ENCODE data around the gene FGFR2.

Gene FGFR2

GRCh38 chr10:121598263-121599249, at the start of gene FGFR2:
Gene FGFR2, minus strand, starts transcription at chr10:121598444. Its CDS starts 4,627 bp downstream, at chr10:121593817.
- DNase-seq, result no peak

DNA sequence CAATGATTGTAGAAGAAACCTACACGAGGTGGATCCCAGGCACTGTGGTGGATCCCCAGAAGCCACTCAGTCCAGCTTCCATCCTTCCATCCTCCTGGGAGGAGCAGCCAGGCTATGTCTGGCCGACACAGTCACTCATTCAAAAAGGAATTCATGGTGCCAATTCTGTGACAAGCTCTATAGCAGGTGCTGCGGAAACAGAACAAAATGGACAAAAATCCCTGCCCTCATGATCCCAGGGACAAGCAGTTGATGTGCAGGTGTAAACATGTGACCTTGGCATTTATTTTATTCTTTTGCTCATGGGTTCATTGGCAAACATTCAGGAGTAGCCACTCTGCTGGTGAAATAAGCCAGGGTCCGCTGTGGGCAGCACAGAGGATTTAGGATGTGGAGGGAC, 49.2 kb upstream of the FGFR2 start:
- no peak for DNase-seq

- no peak for DNase-seq
Observed at GRCh38 chr10:121645696-121646095, 47.5 kb upstream of the FGFR2 start.

GRCh38 chr10:121644501-121644900, 46.3 kb upstream of the FGFR2 start:
- DNase-seq, result no peak

DNA sequence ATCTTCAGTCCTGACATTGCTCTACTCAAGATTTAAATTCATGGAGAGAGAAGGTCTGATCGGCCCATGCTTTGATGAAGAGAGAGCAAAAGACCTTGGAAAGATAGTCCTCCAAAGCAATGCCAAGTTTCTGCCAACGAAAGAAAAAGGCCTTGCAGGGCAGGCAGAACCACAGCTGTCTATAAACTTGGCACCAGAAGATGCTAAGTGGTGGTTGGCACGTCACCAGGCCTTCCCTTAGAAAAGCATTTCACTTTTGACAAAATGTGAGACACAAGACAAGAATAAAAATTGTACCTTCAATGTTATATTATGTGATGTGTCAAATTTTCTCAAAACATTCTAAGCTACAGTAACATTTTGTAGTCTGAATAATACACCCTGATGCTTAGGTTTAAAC, 42.0 kb upstream of the FGFR2 start:
- no peak for DNase-seq

DNA sequence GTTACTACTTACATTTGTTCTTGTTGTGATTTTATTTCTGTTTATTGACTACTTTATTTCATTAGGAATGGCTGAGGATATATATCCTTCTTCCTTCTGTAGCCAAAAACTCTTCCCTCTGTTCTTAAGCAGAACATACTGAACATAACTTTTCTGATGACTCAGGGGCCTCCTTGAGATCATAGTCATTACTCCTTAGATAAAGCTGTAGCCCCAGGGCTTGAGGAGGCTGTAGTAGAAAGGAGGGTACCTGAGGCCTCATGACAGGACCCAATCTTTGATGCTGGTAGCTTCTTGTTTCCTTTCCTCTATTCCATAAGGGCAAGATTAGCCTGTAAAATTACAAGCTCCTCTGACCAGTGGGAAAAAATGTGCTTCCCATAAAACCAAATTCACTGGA, 41.2 kb upstream of the FGFR2 start:
- no peak for DNase-seq

GRCh38 chr10:121637437-121637836, 39.2 kb upstream of the FGFR2 start:
- DNase-seq, result no peak

- no peak for DNase-seq
Observed at GRCh38 chr10:121633056-121633455, 34.8 kb upstream of the FGFR2 start.

- DNase-seq, result no peak
Observed at GRCh38 chr10:121631365-121632029, 33.3 kb upstream of the FGFR2 start.

- no peak for DNase-seq
Observed at GRCh38 chr10:121628859-121629258, 30.6 kb upstream of the FGFR2 start.

DNA sequence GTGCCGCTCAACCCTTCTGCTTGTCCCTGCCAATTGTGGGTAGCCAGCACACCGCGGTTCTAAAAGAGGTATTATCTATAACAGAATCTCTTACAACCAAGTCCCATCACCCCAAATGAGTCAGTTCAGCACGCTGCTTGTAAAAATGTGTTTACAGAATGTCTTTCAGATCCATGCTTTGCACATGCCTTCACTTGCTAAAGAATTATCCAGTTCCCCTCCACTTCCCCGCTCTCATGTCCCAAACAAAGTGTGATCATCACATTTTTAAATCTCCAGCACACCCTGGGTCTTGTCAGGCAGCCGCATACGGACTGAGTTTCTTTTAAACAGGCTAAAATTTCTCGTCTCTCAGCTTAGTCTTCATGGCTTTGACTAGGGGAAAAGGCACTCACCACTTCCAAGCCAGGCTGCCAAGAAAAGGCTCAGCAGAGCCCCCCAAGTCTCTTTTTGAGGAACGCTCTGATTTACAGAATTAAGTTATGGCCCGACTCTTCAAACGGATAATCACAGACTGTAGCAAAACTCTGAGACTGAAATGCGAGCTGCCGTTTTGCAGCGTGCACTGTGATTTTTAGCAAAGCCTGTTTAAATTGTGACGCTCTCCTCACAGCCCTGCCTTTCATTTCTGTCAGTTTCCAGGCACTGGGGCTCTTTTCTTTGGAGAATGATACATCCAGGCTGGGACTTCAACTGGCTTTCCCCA, 29.8 kb upstream of the FGFR2 start:
- DNase-seq, result no peak

DNA sequence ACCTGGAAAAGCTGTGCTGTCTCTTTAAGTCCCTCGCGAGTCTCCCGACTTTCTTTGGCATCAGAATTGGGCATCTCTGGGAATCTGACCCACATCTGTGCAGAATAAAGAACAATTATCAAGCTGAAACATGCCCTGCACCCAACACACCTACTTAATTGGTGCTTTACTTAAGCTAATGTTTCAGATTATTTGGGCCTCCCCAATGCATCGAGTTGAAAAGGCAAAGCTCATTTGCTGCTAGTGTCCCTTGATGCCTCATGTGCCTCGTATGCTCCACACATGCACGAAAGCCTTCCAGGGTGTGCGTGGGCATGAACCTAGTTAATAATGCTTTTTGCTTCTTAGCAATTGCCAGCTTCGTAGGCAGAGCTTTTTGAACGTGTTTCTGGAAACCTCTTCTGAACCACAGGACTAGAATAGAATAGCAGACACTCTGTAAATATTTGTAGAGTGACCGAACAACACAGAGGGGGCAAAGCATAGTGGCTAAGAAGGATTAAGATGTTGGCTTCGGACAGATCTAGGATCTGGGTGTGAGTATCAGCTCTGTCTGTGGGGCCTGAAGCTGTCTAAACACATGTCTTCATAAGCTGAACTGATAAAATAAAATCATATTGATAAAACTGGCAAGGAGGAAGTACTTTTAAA, 26.7 kb upstream of the FGFR2 start:
- no peak for DNase-seq

GRCh38 chr10:121618906-121619305, 20.7 kb upstream of the FGFR2 start:
- no peak for DNase-seq

DNA sequence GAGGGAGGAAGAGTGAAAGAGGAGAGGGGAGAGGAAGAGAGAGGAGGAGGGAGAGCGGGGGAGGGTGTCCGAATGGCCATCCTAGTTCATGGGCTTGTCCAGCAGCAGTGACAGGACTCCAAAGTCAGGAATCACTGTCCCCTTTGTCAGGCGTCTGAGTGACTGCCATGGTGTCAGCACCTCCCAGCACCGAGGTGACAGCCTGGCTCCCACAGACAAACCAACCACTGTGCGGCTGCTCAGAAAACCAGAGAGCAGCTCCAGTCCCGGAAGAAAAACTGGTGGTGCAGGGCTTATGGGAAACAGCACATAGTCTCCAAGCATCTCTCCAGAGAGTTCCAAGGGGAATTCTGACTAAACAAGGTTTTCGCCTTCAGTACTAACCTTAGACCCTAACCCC, 18.9 kb upstream of the FGFR2 start:
- DNase-seq, result no peak

DNA sequence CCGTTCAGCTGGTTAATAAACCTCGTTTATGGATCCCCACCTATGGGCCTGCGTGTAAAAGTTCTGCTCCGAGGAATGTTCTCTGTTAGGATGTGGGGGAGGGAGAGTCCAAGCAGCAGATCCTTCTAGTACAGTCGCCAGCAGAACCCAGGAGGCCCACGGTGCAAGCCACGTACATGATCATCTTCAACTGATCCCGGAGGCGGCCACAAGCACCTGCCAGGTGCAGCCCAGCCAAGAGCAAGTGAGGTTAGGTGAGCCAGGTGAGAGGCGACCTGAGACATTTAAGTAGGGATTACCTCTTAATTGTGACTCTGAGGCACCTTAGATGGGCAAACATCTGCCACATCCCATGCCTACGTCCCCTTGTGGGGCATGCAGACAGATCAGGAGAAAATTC, 18.0 kb upstream of the FGFR2 start:
- no peak for DNase-seq

GRCh38 chr10:121615836-121616235, 17.6 kb upstream of the FGFR2 start:
- DNase-seq, result no peak

DNA sequence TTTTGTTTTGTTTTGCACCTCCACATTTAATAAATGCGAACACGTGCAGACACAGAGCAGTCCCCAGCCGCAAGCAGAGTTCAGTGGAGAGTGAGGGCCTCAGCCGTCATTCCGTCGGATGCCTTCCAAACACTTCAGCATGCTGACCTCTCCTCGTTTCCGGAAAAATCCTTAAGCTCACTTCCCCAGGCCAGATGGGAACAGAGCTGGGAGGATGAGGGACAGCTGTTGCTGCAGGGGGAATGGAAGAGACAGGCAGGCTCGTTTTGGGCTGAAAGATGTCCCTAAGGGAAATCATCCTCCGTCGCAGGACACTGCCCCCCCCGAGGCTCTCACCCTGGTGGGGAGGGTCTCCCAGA, 17.2 kb upstream of the FGFR2 start:
- no peak for DNase-seq

DNA sequence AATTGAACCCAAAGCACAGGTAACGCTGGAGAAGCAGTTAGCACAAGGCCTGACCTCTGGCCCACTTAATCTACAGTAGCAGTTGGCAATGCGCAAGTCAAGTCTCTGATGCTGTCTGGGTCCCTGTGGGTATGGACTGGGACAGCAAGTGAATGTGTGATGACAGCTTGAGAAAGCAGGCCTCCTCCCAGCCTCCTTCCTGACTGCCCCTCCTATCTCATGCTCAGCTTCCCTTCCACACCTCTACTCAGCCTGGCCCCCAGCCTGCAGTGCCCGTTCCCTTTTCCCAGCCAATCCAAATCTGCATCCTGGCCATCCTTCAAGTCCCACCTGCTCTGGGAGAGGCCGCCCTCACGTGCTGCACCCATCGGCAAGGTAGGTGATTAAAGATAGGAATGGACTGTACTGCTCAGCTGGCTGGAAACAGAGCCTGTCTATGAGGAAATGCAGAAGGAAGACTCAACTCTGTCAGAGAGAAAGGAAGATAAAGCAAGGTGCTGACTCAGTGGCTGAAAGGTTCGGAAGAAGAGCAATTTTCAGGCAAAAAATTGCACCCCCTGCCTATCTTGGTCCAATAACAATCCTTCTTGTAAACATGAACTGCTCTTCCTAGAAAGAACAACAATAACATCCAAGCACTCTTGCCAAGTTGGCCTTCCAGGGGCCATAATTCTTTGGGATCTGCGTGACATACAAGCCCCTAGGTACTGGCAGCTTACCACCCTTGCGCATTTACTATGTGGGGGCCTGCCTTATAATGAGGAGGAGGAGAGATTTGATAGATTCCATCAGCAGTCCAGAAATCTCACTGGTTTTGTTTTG, 16.6 kb upstream of the FGFR2 start:
- DNase-seq, result no peak

- DNase-seq, result no peak
Observed at GRCh38 chr10:121613456-121613855, 15.2 kb upstream of the FGFR2 start.

- DNase-seq, result no peak
Observed at GRCh38 chr10:121611393-121612159, 13.3 kb upstream of the FGFR2 start.

DNA sequence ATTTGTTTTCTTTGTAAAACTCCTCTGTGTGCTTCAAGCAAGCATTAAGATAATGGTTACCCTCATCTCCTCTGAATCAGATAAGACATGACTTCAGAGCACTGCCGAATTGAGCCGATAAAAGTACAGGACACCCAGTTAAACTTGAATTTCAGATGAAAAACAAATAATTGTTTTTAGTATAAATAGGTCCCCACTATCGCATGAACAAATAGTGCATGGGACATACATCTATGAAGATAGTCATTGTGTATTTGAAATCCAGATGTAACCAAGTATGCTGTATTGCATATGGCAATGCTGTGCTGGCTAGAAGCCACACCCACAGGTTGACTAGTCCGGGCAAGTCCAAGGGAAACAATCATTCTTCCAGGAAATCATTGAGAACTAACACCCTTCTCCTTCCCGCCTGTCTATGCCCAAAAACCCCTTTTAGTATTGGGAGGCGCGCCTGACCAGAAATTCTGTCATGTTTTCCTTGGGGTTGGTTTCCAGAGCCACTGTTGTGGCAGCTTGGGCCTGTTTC, 12.6 kb upstream of the FGFR2 start:
- no peak for DNase-seq
